ENCODE measurements around the gene PLCL2. TPM values are rescaled to one million over a fixed set of nuclear protein-coding genes. Genes with fewer than 3 reads are reported as not detected.

Gene PLCL2
- total and polyA plus RNA-seq, 2 donors (not counting 1 experiment from before 2014, with no cell fraction given), result 4.0 to 11.9 TPM

- DNase-seq (ENCODE audit: low read depth in 2 of 2), result no peak
- no peak overlapping the region for H3K9ac ChIP-seq (ENCODE audit: insufficient read depth, low read length)
- no peaks in the 10 kb centered on the region for H4K20me1 ChIP-seq (ENCODE audit: control insufficient read depth, extremely low read depth, insufficient read depth, low read length)
- H3K79me2 ChIP-seq (ENCODE audit: control insufficient read depth, insufficient read depth, low read length), result no peaks in the 10 kb centered on the region
- TF ChIP-seq EZH2 (IDR thresholded peaks at IDR 0.05; ENCODE audit: low read length, missing control alignments), result no peak
- TF ChIP-seq CTCF (conservative IDR thresholded peaks at IDR 0.05 in 1 of 2, IDR thresholded peaks at IDR 0.05 in 1 of 2; ENCODE audit: low read depth in 1 of 2, low read length in 2 of 2), result no peak
- H3K9me3 ChIP-seq (ENCODE audit: control insufficient read depth, insufficient read depth, low read depth, low read length), result no peaks in the 10 kb centered on the region
- H3K4me2 ChIP-seq (ENCODE audit: extremely low read depth, insufficient read depth, low read length), result no peak overlapping the region
- no peak overlapping the region for H2AFZ ChIP-seq (ENCODE audit: low read length)
- no peaks in the 10 kb centered on the region for H3K4me1 ChIP-seq (ENCODE audit: control insufficient read depth, extremely low read depth, insufficient read depth, low read length)
- no peak overlapping the region for H3K4me3 ChIP-seq (replicated peaks in 1 of 4; ENCODE audit: control extremely low read depth in 1 of 4, insufficient read depth in 1 of 4, low read depth in 3 of 4, low read length in 4 of 4)
- no peaks in the 10 kb centered on the region for H3K36me3 ChIP-seq (ENCODE audit: control insufficient read depth, insufficient read depth, low read length)
- H3K27ac ChIP-seq (ENCODE audit: insufficient read depth, low read length), result no peak overlapping the region
- no peaks in the 10 kb centered on the region for H3K27me3 ChIP-seq (ENCODE audit: control insufficient read depth, insufficient read depth, low read length)
Observed at GRCh38 chr3:16841041-16841753, 43.6 kb upstream of the PLCL2 start.

GRCh38 chr3:16841904-16842271, 42.9 kb upstream of the PLCL2 start:
- Histone ChIP-seq H2AFZ (ENCODE audit: low read length) (no peak overlapping the region), H3K36me3 (ENCODE audit: control insufficient read depth, insufficient read depth, low read length) (no peaks in the 10 kb centered on the region), H3K4me1 (ENCODE audit: control insufficient read depth, extremely low read depth, insufficient read depth, low read length) (no peaks in the 10 kb centered on the region), H3K27ac (ENCODE audit: insufficient read depth, low read length) (no peak overlapping the region), H3K79me2 (ENCODE audit: control insufficient read depth, insufficient read depth, low read length) (no peaks in the 10 kb centered on the region), H3K9ac (ENCODE audit: insufficient read depth, low read length) (no peak overlapping the region), H3K9me3 (ENCODE audit: control insufficient read depth, insufficient read depth, low read depth, low read length) (no peaks in the 10 kb centered on the region), H3K4me2 (ENCODE audit: extremely low read depth, insufficient read depth, low read length) (no peak overlapping the region), H3K27me3 (ENCODE audit: control insufficient read depth, insufficient read depth, low read length) (no peaks in the 10 kb centered on the region), H3K4me3 (replicated peaks in 1 of 4; ENCODE audit: control extremely low read depth in 1 of 4, insufficient read depth in 1 of 4, low read depth in 3 of 4, low read length in 4 of 4) (no peak overlapping the region), H4K20me1 (ENCODE audit: control insufficient read depth, extremely low read depth, insufficient read depth, low read length) (no peaks in the 10 kb centered on the region)
- TF ChIP-seq EZH2 (IDR thresholded peaks at IDR 0.05; ENCODE audit: low read length, missing control alignments) (no peak), CTCF (conservative IDR thresholded peaks at IDR 0.05 in 1 of 2, IDR thresholded peaks at IDR 0.05 in 1 of 2; ENCODE audit: low read depth in 1 of 2, low read length in 2 of 2) (no peak)
- DNase-seq (ENCODE audit: low read depth in 2 of 2), result no peak

- H2AFZ ChIP-seq (ENCODE audit: low read length), result no peak overlapping the region
- TF ChIP-seq EZH2 (IDR thresholded peaks at IDR 0.05; ENCODE audit: low read length, missing control alignments) (no peak), CTCF (conservative IDR thresholded peaks at IDR 0.05 in 1 of 2, IDR thresholded peaks at IDR 0.05 in 1 of 2; ENCODE audit: low read depth in 1 of 2, low read length in 2 of 2) (no peak)
Observed at GRCh38 chr3:16842272-16843270, 42.2 kb upstream of the PLCL2 start.

More at GRCh38 chr3:16842272-16843270, 42.2 kb upstream of the PLCL2 start:
- Histone ChIP-seq H3K4me1 (ENCODE audit: control insufficient read depth, extremely low read depth, insufficient read depth, low read length) (no peaks in the 10 kb centered on the region), H3K27me3 (ENCODE audit: control insufficient read depth, insufficient read depth, low read length) (no peaks in the 10 kb centered on the region), H3K9ac (ENCODE audit: insufficient read depth, low read length) (no peak overlapping the region), H3K4me2 (ENCODE audit: extremely low read depth, insufficient read depth, low read length) (no peak overlapping the region), H3K9me3 (ENCODE audit: control insufficient read depth, insufficient read depth, low read depth, low read length) (no peaks in the 10 kb centered on the region), H3K36me3 (ENCODE audit: control insufficient read depth, insufficient read depth, low read length) (no peaks in the 10 kb centered on the region), H3K27ac (ENCODE audit: insufficient read depth, low read length) (no peak overlapping the region), H4K20me1 (ENCODE audit: control insufficient read depth, extremely low read depth, insufficient read depth, low read length) (no peaks in the 10 kb centered on the region), H3K79me2 (ENCODE audit: control insufficient read depth, insufficient read depth, low read length) (no peaks in the 10 kb centered on the region), H3K4me3 (replicated peaks in 1 of 4; ENCODE audit: control extremely low read depth in 1 of 4, insufficient read depth in 1 of 4, low read depth in 3 of 4, low read length in 4 of 4) (no peak overlapping the region)
- DNase-seq (ENCODE audit: low read depth in 2 of 2), result no peak
